IMR-90 (cell line): ENCODE measurements around the gene PSKH1. TPM values are rescaled to one million over a fixed set of nuclear protein-coding genes. Genes with fewer than 3 reads are reported as not detected.

Experiments used
- ATAC-seq: fragments of 200-7000 bp; cut with Tn5 transposase; 2 replicates; pipeline ENCODE4 v1.9.1; 2020; ENCODE audit warnings: low read depth, mild to moderate bottlenecking, moderate library complexity
- BruUV-seq: library from RNA; stranded (reverse); fragments of 400-500 nt; replicated peaks from 2 replicates; lab custom pipeline; 2021; lab: Mats Ljungman, UMichigan
- CTCF ChIA-PET: fragments of 300-600 bp; formaldehyde crosslinking; extraction: SDS; loops from one replicate; lab custom pipeline; 2021; ENCODE audit warnings: antibody characterized with exemption; lab: Yijun Ruan, JAX
- POLR2A ChIA-PET: fragments of 300-600 bp; sonication (Branson Sonifier 250); formaldehyde crosslinking; loops from one replicate; lab custom pipeline; 2022; ENCODE audit warnings: antibody characterized with exemption; ENCODE audit not compliant: unreplicated experiment; lab: Charles Lee
- DNase-seq: peaks from one replicate; pipeline ENCODE4 v3.0.0; 2013
- H2AFZ ChIP-seq: replicated peaks from 2 replicates; pipeline ENCODE3; 2013; ENCODE audit warnings: low read length, mild to moderate bottlenecking; ENCODE audit not compliant: poor library complexity
- H2AK5ac ChIP-seq: 2 replicates; pipeline ENCODE4 v1.6.1; 2013; ENCODE audit warnings: low read depth, low read length, inconsistent platforms
- H2AK9ac ChIP-seq: replicated peaks from 2 replicates; pipeline ENCODE3; 2013; ENCODE audit warnings: mild to moderate bottlenecking, low read depth, low read length, moderate library complexity; ENCODE audit not compliant: poor library complexity
- H2BK120ac ChIP-seq: 2 replicates; pipeline ENCODE4 v1.6.1; 2013; ENCODE audit warnings: low read depth, low read length, inconsistent platforms
- H2BK15ac ChIP-seq: 3 replicates; pipeline ENCODE4 v1.6.1; 2013; ENCODE audit warnings: low read depth, low read length, inconsistent platforms
- H2BK20ac ChIP-seq: 2 replicates; pipeline ENCODE4 v1.6.1; 2013; ENCODE audit warnings: low read depth, mild to moderate bottlenecking, inconsistent platforms, low read length, moderate library complexity
- H2BK5ac ChIP-seq: 2 replicates; pipeline ENCODE4 v1.6.1; 2013; ENCODE audit warnings: mild to moderate bottlenecking, low read depth, low read length, inconsistent platforms; ENCODE audit not compliant: poor library complexity, severe bottlenecking
- H3K14ac ChIP-seq: replicated peaks from 2 replicates; pipeline ENCODE4 v1.6.1; 2013; ENCODE audit warnings: low read depth, low read length, inconsistent platforms
- H3K18ac ChIP-seq: 2 replicates; pipeline ENCODE4 v1.6.1; 2013; ENCODE audit warnings: low read depth, low read length, control low read depth
- H3K23ac ChIP-seq: 2 replicates; pipeline ENCODE4 v1.6.1; 2013; ENCODE audit warnings: low read depth, low read length, inconsistent platforms
- H3K27ac ChIP-seq: 2 replicates; pipeline ENCODE4 v1.5.1; 2013; ENCODE audit warnings: mild to moderate bottlenecking, control low read depth, low read length; ENCODE audit not compliant: insufficient read depth
- H3K27me3 ChIP-seq: 2 replicates; pipeline ENCODE4 v1.6.1; 2013; ENCODE audit warnings: low read length; ENCODE audit not compliant: control insufficient read depth, insufficient read depth
- H3K36me3 ChIP-seq: 2 replicates; pipeline ENCODE4 v1.6.1; 2013; ENCODE audit warnings: low read length, mixed read lengths; ENCODE audit not compliant: control insufficient read depth, insufficient read depth
- H3K4ac ChIP-seq: 2 replicates; pipeline ENCODE4 v1.6.1; 2013; ENCODE audit warnings: low read depth, low read length, inconsistent platforms
- H3K4me1 ChIP-seq: 2 replicates; pipeline ENCODE4 v1.6.1; 2013; ENCODE audit warnings: low read length, mixed read lengths; ENCODE audit not compliant: control insufficient read depth, insufficient read depth
- H3K4me2 ChIP-seq: 2 replicates; pipeline ENCODE4 v1.6.1; 2013; ENCODE audit warnings: low read depth, mild to moderate bottlenecking, control low read depth, low read length, moderate library complexity
- H3K4me3 ChIP-seq: 2 replicates; pipeline ENCODE4 v1.5.1; 2013; ENCODE audit warnings: low read depth, mild to moderate bottlenecking, control low read depth, low read length, moderate library complexity; ENCODE audit not compliant: insufficient read depth
- H3K56ac ChIP-seq: 2 replicates; pipeline ENCODE4 v1.6.1; 2013; ENCODE audit warnings: low read length, inconsistent platforms; ENCODE audit not compliant: insufficient read depth; ENCODE audit errors: extremely low read depth
- H3K79me1 ChIP-seq, 2 experiments: 2 replicates each; pipeline ENCODE4 v1.6.1; 2013; ENCODE audit warnings: low read length in 2 of 2, inconsistent platforms in 1 of 2, low read depth in 1 of 2
- H3K9ac ChIP-seq: 2 replicates; pipeline ENCODE4 v1.6.1; 2013; ENCODE audit warnings: low read depth, low read length, control low read depth
- H3K9me1 ChIP-seq: 2 replicates; pipeline ENCODE4 v1.6.1; 2013; ENCODE audit warnings: low read length, inconsistent platforms; ENCODE audit not compliant: insufficient read depth
- H3K9me3 ChIP-seq: 2 replicates; pipeline ENCODE4 v1.6.1; 2013; ENCODE audit warnings: low read length; ENCODE audit not compliant: control insufficient read depth, insufficient read depth
- H4K20me1 ChIP-seq: 2 replicates; pipeline ENCODE4 v1.6.1; 2013; ENCODE audit warnings: low read length, inconsistent platforms; ENCODE audit not compliant: insufficient read depth
- H4K5ac ChIP-seq: 2 replicates; pipeline ENCODE4 v1.6.1; 2013; ENCODE audit warnings: mild to moderate bottlenecking, low read depth, low read length, control low read depth
- H4K8ac ChIP-seq, 2 experiments: 2 replicates each; pipeline ENCODE4 v1.6.1; 2013; ENCODE audit warnings: low read depth in 2 of 2, low read length in 2 of 2, control low read depth in 1 of 2, inconsistent platforms in 1 of 2
- H4K91ac ChIP-seq: 2 replicates; pipeline ENCODE4 v1.6.1; 2013; ENCODE audit warnings: low read depth, low read length, inconsistent platforms; ENCODE audit not compliant: insufficient read depth
- BHLHE40 ChIP-seq: fragments of 150-350 bp; IDR thresholded peaks from 2 replicates; pipeline ENCODE4 v1.6.1; 2016; ENCODE audit warnings: mild to moderate bottlenecking, low read depth, low read length
- CEBPB ChIP-seq: IDR thresholded peaks from 2 replicates; pipeline ENCODE4 v1.6.1; 2012; ENCODE audit warnings: low read depth, low read length, improper control_type of control experiment
- CHD1 ChIP-seq: IDR thresholded peaks from 2 replicates; pipeline ENCODE4 v1.6.1; 2012; ENCODE audit warnings: low read depth, low read length, improper control_type of control experiment
- FOS ChIP-seq: fragments of 150-350 bp; IDR thresholded peaks from 2 replicates; pipeline ENCODE4 v1.6.1; 2016; ENCODE audit warnings: low read depth, low read length
- MAFK ChIP-seq: IDR thresholded peaks from 2 replicates; pipeline ENCODE4 v1.6.1; 2012; ENCODE audit warnings: low read depth, low read length, improper control_type of control experiment
- MAZ ChIP-seq: IDR thresholded peaks from 2 replicates; pipeline ENCODE4 v1.6.1; 2012; ENCODE audit warnings: low read depth, mild to moderate bottlenecking, low read length, improper control_type of control experiment, moderate library complexity, borderline replicate concordance
- MXI1 ChIP-seq: IDR thresholded peaks from 2 replicates; pipeline ENCODE4 v1.6.1; 2012; ENCODE audit warnings: low read depth, mild to moderate bottlenecking, low read length, moderate library complexity, borderline replicate concordance
- NFE2L2 ChIP-seq: fragments of 150-350 bp; IDR thresholded peaks from 2 replicates; pipeline ENCODE4 v1.6.1; 2016; ENCODE audit warnings: low read depth, mild to moderate bottlenecking, low read length
- POLR2A ChIP-seq: IDR thresholded peaks from 2 replicates; pipeline ENCODE4 v1.6.1; 2012; ENCODE audit warnings: mild to moderate bottlenecking, low read depth, low read length
- RAD21 ChIP-seq: IDR thresholded peaks from 2 replicates; pipeline ENCODE4 v1.6.1; 2012; ENCODE audit warnings: low read length, improper control_type of control experiment
- RCOR1 ChIP-seq: IDR thresholded peaks from 2 replicates; pipeline ENCODE4 v1.6.1; 2012; ENCODE audit warnings: mild to moderate bottlenecking, low read length, improper control_type of control experiment; ENCODE audit not compliant: insufficient replicate concordance
- RFX5 ChIP-seq: IDR thresholded peaks from 2 replicates; pipeline ENCODE4 v1.8.0; 2012; ENCODE audit warnings: low read depth, mild to moderate bottlenecking, low read length, moderate library complexity
- SMC3 ChIP-seq: fragments of 150-350 bp; IDR thresholded peaks from 2 replicates; pipeline ENCODE4 v1.6.1; 2016; ENCODE audit warnings: low read depth, mild to moderate bottlenecking, antibody characterized with exemption, low read length, moderate library complexity
- WGBS, 2 experiments: methylation state at CpG; one replicate each; pipeline versions ENCODE4 v1.1.5 to v1.1.7; 2013; ENCODE audit warnings: missing lambda C conversion rate in 2 of 2; ENCODE audit not compliant: insufficient read length in 1 of 2; ENCODE audit errors: extremely low coverage in 2 of 2; 5-methylcytosine and 5-hydroxymethylcytosine counted together
- dilution Hi-C: fragments of 300-500 bp; cut with HindIII; formaldehyde crosslinking; loops from one replicate; pipeline ENCODE4 v1.14.3; 2018; ENCODE audit warnings: low sequenced_read_pairs; ENCODE audit not compliant: unreplicated experiment
- in situ Hi-C: fragments of 300-500 bp; cut with MboI; formaldehyde crosslinking; loops from 3 replicates; pipeline ENCODE4 v1.14.3; 2019; ENCODE audit warnings: low sequenced_read_pairs, inconsistent platforms, mixed read lengths
- intact Hi-C: fragments of 100-400 bp; cut with micrococcal nuclease; formaldehyde crosslinking; loops from 2 replicates; pipeline ENCODE4 v1.10.0; 2022
- polyA plus RNA-seq, 3 experiments: library from polyadenylated mRNA; depleted of rRNA; stranded (reverse); fragments of >200 nt; gene quantifications; 2 replicates each; pipeline ENCODE4 v1.2.3, GENCODE V29; 2012; ENCODE audit warnings: low replicate concordance in 1 of 3
- total RNA-seq: library from RNA; depleted of rRNA; stranded (reverse); fragments of >200 nt; gene quantifications from 2 replicates; pipeline ENCODE4 v1.2.3, GENCODE V29; 2012
- TF ChIP-seq, protein P1 (sequence below): conservative IDR thresholded peaks from 2 replicates; pipeline ENCODE4 v1.5.1; 2012; ENCODE audit warnings: mild to moderate bottlenecking, low read depth, low read length, improper control_type of control experiment
- TF ChIP-seq, protein P2 (sequence below): fragments of 150-350 bp; IDR thresholded peaks from 2 replicates; pipeline ENCODE4 v1.6.1; 2017; ENCODE audit warnings: mild to moderate bottlenecking, antibody characterized with exemption, low read length, low read depth
- TF ChIP-seq, protein P3 (sequence below): fragments of 150-350 bp; IDR thresholded peaks from 2 replicates; pipeline ENCODE4 v1.6.1; 2016; ENCODE audit warnings: low read depth, mild to moderate bottlenecking, low read length, moderate library complexity, borderline replicate concordance

PSKH1 gene
- total and polyA plus RNA-seq, 2 of the 4 experiments (the other 2 are of a cell fraction) = 11.5 to 26.7 TPM

- peaks cover 12 to 72% of the 10 kb centered on the region in 2 experiments for H3K79me1 ChIP-seq
- ChIA-PET POLR2A (no interaction called here), CTCF (no interaction called here)
- no peak overlapping the region for H3K4ac ChIP-seq
- TF ChIP-seq BHLHE40 = no peak
- no peak for TF ChIP-seq MAFK
- no peak for TF ChIP-seq POLR2A
- TF ChIP-seq NFE2L2 = no peak
- TF ChIP-seq CEBPB = no peak
- TF ChIP-seq MAZ = no peak
- no peak for TF ChIP-seq CHD1
- TF ChIP-seq, protein P1, sequence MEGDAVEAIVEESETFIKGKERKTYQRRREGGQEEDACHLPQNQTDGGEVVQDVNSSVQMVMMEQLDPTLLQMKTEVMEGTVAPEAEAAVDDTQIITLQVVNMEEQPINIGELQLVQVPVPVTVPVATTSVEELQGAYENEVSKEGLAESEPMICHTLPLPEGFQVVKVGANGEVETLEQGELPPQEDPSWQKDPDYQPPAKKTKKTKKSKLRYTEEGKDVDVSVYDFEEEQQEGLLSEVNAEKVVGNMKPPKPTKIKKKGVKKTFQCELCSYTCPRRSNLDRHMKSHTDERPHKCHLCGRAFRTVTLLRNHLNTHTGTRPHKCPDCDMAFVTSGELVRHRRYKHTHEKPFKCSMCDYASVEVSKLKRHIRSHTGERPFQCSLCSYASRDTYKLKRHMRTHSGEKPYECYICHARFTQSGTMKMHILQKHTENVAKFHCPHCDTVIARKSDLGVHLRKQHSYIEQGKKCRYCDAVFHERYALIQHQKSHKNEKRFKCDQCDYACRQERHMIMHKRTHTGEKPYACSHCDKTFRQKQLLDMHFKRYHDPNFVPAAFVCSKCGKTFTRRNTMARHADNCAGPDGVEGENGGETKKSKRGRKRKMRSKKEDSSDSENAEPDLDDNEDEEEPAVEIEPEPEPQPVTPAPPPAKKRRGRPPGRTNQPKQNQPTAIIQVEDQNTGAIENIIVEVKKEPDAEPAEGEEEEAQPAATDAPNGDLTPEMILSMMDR = no peak
- TF ChIP-seq FOS = no peak
- no peak for TF ChIP-seq RAD21
- TF ChIP-seq, protein P2, sequence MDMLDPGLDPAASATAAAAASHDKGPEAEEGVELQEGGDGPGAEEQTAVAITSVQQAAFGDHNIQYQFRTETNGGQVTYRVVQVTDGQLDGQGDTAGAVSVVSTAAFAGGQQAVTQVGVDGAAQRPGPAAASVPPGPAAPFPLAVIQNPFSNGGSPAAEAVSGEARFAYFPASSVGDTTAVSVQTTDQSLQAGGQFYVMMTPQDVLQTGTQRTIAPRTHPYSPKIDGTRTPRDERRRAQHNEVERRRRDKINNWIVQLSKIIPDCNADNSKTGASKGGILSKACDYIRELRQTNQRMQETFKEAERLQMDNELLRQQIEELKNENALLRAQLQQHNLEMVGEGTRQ = no peak
- no peak for TF ChIP-seq RCOR1
- no peak for TF ChIP-seq SMC3
- no peak for TF ChIP-seq MXI1
- TF ChIP-seq RFX5 = no peak
- TF ChIP-seq, protein P3, sequence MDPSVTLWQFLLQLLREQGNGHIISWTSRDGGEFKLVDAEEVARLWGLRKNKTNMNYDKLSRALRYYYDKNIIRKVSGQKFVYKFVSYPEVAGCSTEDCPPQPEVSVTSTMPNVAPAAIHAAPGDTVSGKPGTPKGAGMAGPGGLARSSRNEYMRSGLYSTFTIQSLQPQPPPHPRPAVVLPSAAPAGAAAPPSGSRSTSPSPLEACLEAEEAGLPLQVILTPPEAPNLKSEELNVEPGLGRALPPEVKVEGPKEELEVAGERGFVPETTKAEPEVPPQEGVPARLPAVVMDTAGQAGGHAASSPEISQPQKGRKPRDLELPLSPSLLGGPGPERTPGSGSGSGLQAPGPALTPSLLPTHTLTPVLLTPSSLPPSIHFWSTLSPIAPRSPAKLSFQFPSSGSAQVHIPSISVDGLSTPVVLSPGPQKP = no peak
- no peak overlapping the region for H4K91ac ChIP-seq
- H2BK20ac ChIP-seq = no peak overlapping the region
- H3K27me3 ChIP-seq = no peaks in the 10 kb centered on the region
- H4K20me1 ChIP-seq = peaks cover 91% of the 10 kb centered on the region
- H3K36me3 ChIP-seq = peaks cover 6% of the 10 kb centered on the region
- H4K5ac ChIP-seq = no peak overlapping the region
- no peak overlapping the region for H2BK5ac ChIP-seq
- H2BK120ac ChIP-seq = no peak overlapping the region
- H3K23ac ChIP-seq = no peak overlapping the region
- H2AK9ac ChIP-seq = no peak overlapping the region
- no peak overlapping the region for H3K4me2 ChIP-seq
- H3K14ac ChIP-seq = no peak overlapping the region
- H3K9me3 ChIP-seq = no peaks in the 10 kb centered on the region
- H3K9ac ChIP-seq = no peak overlapping the region
- intact Hi-C loops = no loop called here
- H3K4me3 ChIP-seq = no peak overlapping the region
- BruUV-seq = no TSS peak
- no peak overlapping the region for H2AK5ac ChIP-seq
- H2BK15ac ChIP-seq = no peak overlapping the region
- peaks cover 9% of the 10 kb centered on the region for H3K4me1 ChIP-seq
- no peak overlapping the region for H3K18ac ChIP-seq
- H3K56ac ChIP-seq = no peak overlapping the region
- no peak overlapping the region for H2AFZ ChIP-seq
- dilution Hi-C loops = no loop called here
- H4K8ac ChIP-seq = no peak overlapping the region
- ATAC-seq (no peak), DNase-seq (no peak)
- in situ Hi-C loops = no loop called here
- 100% methylated on average over 1 of the region's 3 CpGs; no CpG with 5 or more reads in 1 of the 2 experiments for WGBS, 2 experiments
- H3K27ac ChIP-seq = no peak overlapping the region
- H3K9me1 ChIP-seq = peaks cover 37% of the 10 kb centered on the region
Measured at GRCh38 chr16:67853670-67854069, 39.4 kb upstream of the PSKH1 start.
